ENCODE results near the gene APCDD1L.

DNA sequence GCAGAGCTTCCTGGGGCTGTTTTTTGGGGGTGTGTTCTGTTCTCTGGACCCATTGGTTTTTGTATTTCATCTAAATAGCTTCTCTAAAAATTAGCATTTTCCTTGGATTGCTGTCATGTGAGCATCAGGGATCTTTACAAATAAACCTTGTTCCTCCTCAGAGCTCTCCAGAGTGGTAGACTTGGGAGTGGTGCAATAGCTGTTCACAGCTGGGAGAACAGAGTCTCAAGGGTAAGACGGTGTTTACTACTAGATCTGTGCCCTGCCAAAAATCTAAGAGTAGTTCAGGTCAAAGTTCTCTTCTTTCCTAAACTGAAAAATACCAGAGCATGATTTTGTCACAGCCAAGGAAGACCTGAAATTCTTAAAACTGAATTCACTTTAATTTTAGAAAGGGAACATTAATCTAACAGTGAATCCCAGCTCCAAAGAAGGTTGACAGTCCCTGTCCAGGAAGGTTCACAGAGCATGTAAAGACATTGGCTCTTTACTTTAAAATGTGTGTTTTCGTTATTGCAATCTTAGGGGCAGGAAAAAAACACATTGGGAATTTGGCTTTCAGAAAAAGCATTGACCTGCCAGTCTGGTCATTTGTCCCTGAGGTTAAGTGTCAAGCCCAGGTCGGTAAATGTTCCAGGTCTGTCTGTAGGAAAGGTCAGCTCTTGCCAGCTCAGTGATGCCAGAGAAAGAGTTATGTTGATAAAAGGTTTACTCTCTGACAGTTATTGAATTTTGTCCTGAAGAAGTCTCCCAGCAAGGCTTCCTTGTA is 82.8 kb downstream of the APCDD1L start:
- TF ChIP-seq, protein P1, sequence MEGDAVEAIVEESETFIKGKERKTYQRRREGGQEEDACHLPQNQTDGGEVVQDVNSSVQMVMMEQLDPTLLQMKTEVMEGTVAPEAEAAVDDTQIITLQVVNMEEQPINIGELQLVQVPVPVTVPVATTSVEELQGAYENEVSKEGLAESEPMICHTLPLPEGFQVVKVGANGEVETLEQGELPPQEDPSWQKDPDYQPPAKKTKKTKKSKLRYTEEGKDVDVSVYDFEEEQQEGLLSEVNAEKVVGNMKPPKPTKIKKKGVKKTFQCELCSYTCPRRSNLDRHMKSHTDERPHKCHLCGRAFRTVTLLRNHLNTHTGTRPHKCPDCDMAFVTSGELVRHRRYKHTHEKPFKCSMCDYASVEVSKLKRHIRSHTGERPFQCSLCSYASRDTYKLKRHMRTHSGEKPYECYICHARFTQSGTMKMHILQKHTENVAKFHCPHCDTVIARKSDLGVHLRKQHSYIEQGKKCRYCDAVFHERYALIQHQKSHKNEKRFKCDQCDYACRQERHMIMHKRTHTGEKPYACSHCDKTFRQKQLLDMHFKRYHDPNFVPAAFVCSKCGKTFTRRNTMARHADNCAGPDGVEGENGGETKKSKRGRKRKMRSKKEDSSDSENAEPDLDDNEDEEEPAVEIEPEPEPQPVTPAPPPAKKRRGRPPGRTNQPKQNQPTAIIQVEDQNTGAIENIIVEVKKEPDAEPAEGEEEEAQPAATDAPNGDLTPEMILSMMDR (IDR thresholded peaks at IDR 0.05 in 4 of 5, conservative IDR thresholded peaks at IDR 0.05 in 1 of 5) = no peak
- no peak for TF ChIP-seq POLR2A (IDR thresholded peaks at IDR 0.05)

Measured in gastrocnemius medialis (tissue), 4 donors.